Measurements from ENCODE around the gene EFL1. TPM values are rescaled to one million over a fixed set of nuclear protein-coding genes. Genes with fewer than 3 reads are reported as not detected.

Gene EFL1
- total RNA-seq, 6 donors from 2014 or later, result 9.7 to 27.7 (median 17.0) TPM

DNA sequence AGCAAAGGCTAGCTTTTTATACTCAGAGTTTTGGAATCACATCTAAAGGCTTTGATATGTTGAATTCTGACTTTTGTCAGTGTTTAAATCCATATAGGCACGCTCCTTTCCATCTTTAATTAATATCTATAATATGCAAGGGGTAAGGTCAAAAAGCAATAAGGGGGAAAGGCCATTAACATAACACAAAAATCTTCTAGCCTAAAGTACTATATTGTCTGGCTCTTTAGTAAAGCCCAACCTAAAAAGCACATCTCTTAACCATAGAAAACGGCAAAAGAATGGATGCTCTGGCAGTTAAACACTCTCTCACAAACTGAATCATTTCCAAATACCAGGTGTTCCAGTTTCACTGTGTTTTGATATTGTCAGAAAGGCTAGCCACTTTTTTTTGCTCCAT is 76.4 kb downstream of the EFL1 start:
- TF ChIP-seq EP300 (IDR thresholded peaks at IDR 0.05) (no peak), CTCF (IDR thresholded peaks at IDR 0.05) (no peak), POLR2AphosphoS5 (IDR thresholded peaks at IDR 0.05) (no peak), POLR2A (IDR thresholded peaks at IDR 0.05) (no peak)
- ATAC-seq (ENCODE audit: low FRiP score in 2 of 2) (no peak), DNase-seq (no peak)
- no peak overlapping the region for H3K4me3 ChIP-seq
- no peak overlapping the region for H3K27ac ChIP-seq
- H3K9me3 ChIP-seq, result no peaks in the 10 kb centered on the region
- H3K36me3 ChIP-seq, result no peaks in the 10 kb centered on the region
- WGBS, 2 donors, result 99 to 100% methylated on average over 2 of the region's 2 CpGs
- no peaks in the 10 kb centered on the region for H3K27me3 ChIP-seq
- peaks cover 0 to 3% (median 1%) of the 10 kb centered on the region in 4 donors for H3K4me1 ChIP-seq

DNA sequence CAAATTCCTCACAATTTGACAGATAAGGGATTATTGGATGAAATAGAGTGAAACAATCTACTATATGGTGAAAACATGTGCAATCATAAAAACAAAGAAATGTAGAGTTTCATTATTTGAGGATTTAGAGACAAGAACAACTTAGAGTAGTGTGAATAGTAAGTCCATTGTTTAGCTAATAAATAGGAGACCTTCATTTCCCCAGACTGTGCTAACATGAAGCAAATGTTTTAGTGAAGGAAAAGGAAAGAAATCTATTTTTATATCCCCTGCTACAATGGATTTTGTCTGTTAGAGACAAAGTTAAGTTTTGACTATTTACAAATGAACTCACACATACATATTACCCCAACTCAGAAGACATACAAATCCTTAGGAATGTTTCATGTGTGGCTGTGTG is 77.8 kb downstream of the EFL1 start:
- Histone ChIP-seq H3K4me1 (peaks cover 0 to 3% (median 1%) of the 10 kb centered on the region in 4 donors), H3K27ac (no peak overlapping the region), H3K27me3 (no peaks in the 10 kb centered on the region), H3K4me3 (no peak overlapping the region), H3K36me3 (no peaks in the 10 kb centered on the region), H3K9me3 (no peaks in the 10 kb centered on the region)
- ATAC-seq (ENCODE audit: low FRiP score in 2 of 2) (no peak), DNase-seq (no peak)
- no peak for TF ChIP-seq POLR2A (IDR thresholded peaks at IDR 0.05)
- no peak for TF ChIP-seq EP300 (IDR thresholded peaks at IDR 0.05)
- no peak for TF ChIP-seq CTCF (IDR thresholded peaks at IDR 0.05)
- TF ChIP-seq POLR2AphosphoS5 (IDR thresholded peaks at IDR 0.05), result no peak

GRCh38 chr15:82184355-82184754 is 78.2 kb downstream of the EFL1 start:
- no peak overlapping the region for H3K27ac ChIP-seq
- no peaks in the 10 kb centered on the region for H3K9me3 ChIP-seq
- ATAC-seq (ENCODE audit: low FRiP score in 2 of 2), result no peak
- H3K4me1 ChIP-seq, result peaks cover 0 to 3% (median 1%) of the 10 kb centered on the region in 4 donors
- no peak overlapping the region for H3K4me3 ChIP-seq
- no peaks in the 10 kb centered on the region for H3K27me3 ChIP-seq
- DNase-seq, result no peak
- TF ChIP-seq CTCF (IDR thresholded peaks at IDR 0.05) (no peak), POLR2A (IDR thresholded peaks at IDR 0.05) (no peak), POLR2AphosphoS5 (IDR thresholded peaks at IDR 0.05) (no peak), EP300 (IDR thresholded peaks at IDR 0.05) (no peak)
- H3K36me3 ChIP-seq, result no peaks in the 10 kb centered on the region
- 93 to 100% methylated on average over 1 of the region's 1 CpG for WGBS, 2 donors

GRCh38 chr15:82183121-82184031 is 79.2 kb downstream of the EFL1 start:
- WGBS, 2 donors, result 71 to 87% methylated on average over 2 of the region's 2 CpGs
- Histone ChIP-seq H3K27ac (no peak overlapping the region), H3K36me3 (no peaks in the 10 kb centered on the region), H3K4me1 (peaks cover 0 to 3% (median 1%) of the 10 kb centered on the region in 4 donors), H3K9me3 (no peaks in the 10 kb centered on the region), H3K27me3 (no peaks in the 10 kb centered on the region), H3K4me3 (no peak overlapping the region)
- TF ChIP-seq EP300 (IDR thresholded peaks at IDR 0.05) (no peak), POLR2A (IDR thresholded peaks at IDR 0.05) (no peak), POLR2AphosphoS5 (IDR thresholded peaks at IDR 0.05) (no peak), CTCF (IDR thresholded peaks at IDR 0.05) (no peak)
- no peak for DNase-seq
- no peak for ATAC-seq (ENCODE audit: low FRiP score in 2 of 2)
